K562 (cell line): Measurements from ENCODE around the gene SIRT4. TPM values are rescaled to one million over a fixed set of nuclear protein-coding genes. Genes with fewer than 3 reads are reported as not detected.

Experiments
- ATAC-seq: fragments of 200-7000 bp; cut with Tn5 transposase; 3 replicates; pipeline ENCODE4 v1.9.1; 2020; ENCODE audit warnings: moderate library complexity
- BruUV-seq: library from RNA; stranded (reverse); fragments of 400-500 nt; replicated peaks from 2 replicates; lab custom pipeline; 2021; lab: Mats Ljungman, UMichigan
- CTCF ChIA-PET: fragments of 300-600 bp; formaldehyde crosslinking; extraction: SDS; loops from one replicate; lab custom pipeline; 2021; ENCODE audit warnings: low intra/inter-chr PET ratio; lab: Yijun Ruan, JAX
- POLR2A ChIA-PET: fragments of 300-600, 350-650 bp; sonication (Branson Sonifier 250); formaldehyde crosslinking; extraction: SDS; loops from one replicate; lab custom pipeline; 2021; ENCODE audit warnings: antibody characterized with exemption, inconsistent platforms; lab: Yijun Ruan, JAX
- DNase-seq, 4 experiments: peaks; one replicate each; pipeline versions ENCODE4 v3.0.0 to v3.0.0-alpha.2; 2011 to 2018; ENCODE audit warnings: low spot score in 3 of 4, mixed read lengths in 3 of 4; ENCODE audit errors: extremely low read depth in 1 of 4
- FAIRE-seq: peaks from 2 replicates; lab custom pipeline; 2011; peaks lifted over from hg19 to GRCh38; lab: Jason Lieb, UNC
- H2AFZ ChIP-seq: 2 replicates; pipeline ENCODE4 v1.6.0; 2011; ENCODE audit warnings: low read depth, low read length, control low read depth, inconsistent platforms
- H3K27ac ChIP-seq: fragments of 200-600 bp; 3 replicates; pipeline ENCODE4 v1.8.0; 2011; ENCODE audit warnings: low read depth, mild to moderate bottlenecking, control low read depth, inconsistent platforms, low read length, moderate library complexity, mixed read lengths; ENCODE audit errors: extremely low read depth
- H3K27me3 ChIP-seq, 2 experiments: fragments of 300-600 bp in 1 of 2; 2 replicates in 1 of 2; 3 replicates in 1 of 2; pipeline versions ENCODE4 v1.6.0 to v1.8.0; 2011; ENCODE audit warnings: inconsistent platforms in 2 of 2, low read length in 2 of 2, mild to moderate bottlenecking in 1 of 2, mixed read lengths in 1 of 2, moderate library complexity in 1 of 2; ENCODE audit not compliant: control insufficient read depth in 2 of 2, insufficient read depth in 2 of 2
- H3K36me3 ChIP-seq: fragments of 300-600 bp; 3 replicates; pipeline ENCODE4 v1.8.0; 2011; ENCODE audit warnings: mild to moderate bottlenecking, low read length, inconsistent platforms; ENCODE audit not compliant: control insufficient read depth, insufficient read depth
- H3K4me1 ChIP-seq, 2 experiments: fragments of 200-600 bp in 1 of 2; replicated peaks in 1 of 2; 2 replicates in 1 of 2; 3 replicates in 1 of 2; pipeline versions ENCODE4 v1.5.1 to v1.8.0; 2011; ENCODE audit warnings: inconsistent platforms in 2 of 2, low read length in 2 of 2, mild to moderate bottlenecking in 1 of 2, mixed read lengths in 1 of 2, moderate library complexity in 1 of 2; ENCODE audit not compliant: control insufficient read depth in 2 of 2, insufficient read depth in 2 of 2
- H3K4me2 ChIP-seq: 2 replicates; pipeline ENCODE4 v1.6.1; 2011; ENCODE audit warnings: low read length, control low read depth, inconsistent platforms, mixed read lengths; ENCODE audit not compliant: insufficient read depth
- H3K4me3 ChIP-seq: fragments of 200-600 bp; sonication (generic), shearing (Covaris generic); 2 replicates; pipeline ENCODE4 v1.5.1; 2016; ENCODE audit warnings: control low read depth, inconsistent platforms
- H3K79me2 ChIP-seq: fragments of 200-600 bp; 3 replicates; pipeline ENCODE4 v1.8.0; 2011; ENCODE audit warnings: low read length, inconsistent platforms; ENCODE audit not compliant: control insufficient read depth, insufficient read depth
- H3K9ac ChIP-seq, 2 experiments: 2 replicates each; pipeline versions ENCODE4 v1.6.0 to v1.6.1; 2011; ENCODE audit warnings: low read depth in 2 of 2, low read length in 2 of 2, control low read depth in 1 of 2, inconsistent platforms in 1 of 2, mild to moderate bottlenecking in 1 of 2, mixed read lengths in 1 of 2; ENCODE audit not compliant: insufficient read depth in 1 of 2
- H3K9me1 ChIP-seq: one replicate; pipeline ENCODE4 v1.6.0; 2011; ENCODE audit warnings: inconsistent platforms, mild to moderate bottlenecking, low read length, moderate library complexity; ENCODE audit not compliant: control insufficient read depth, insufficient read depth
- H3K9me3 ChIP-seq: replicated peaks from 2 replicates; pipeline ENCODE4 v1.5.1; 2011; ENCODE audit warnings: low read depth, low read length, inconsistent platforms; ENCODE audit not compliant: control insufficient read depth, insufficient read depth
- H4K20me1 ChIP-seq: replicated peaks from 2 replicates; pipeline ENCODE4 v1.6.1; 2011; ENCODE audit warnings: low read length, inconsistent platforms, mixed read lengths; ENCODE audit not compliant: control insufficient read depth, insufficient read depth
- ARHGAP35 ChIP-seq: fragments of 450-650 bp; IDR thresholded peaks from 2 replicates; pipeline ENCODE4 v1.6.1; 2018; ENCODE audit not compliant: partially characterized antibody
- BCL6 ChIP-seq: fragments of 250-450 bp; sonication (Bioruptor Pico); IDR thresholded peaks from 2 replicates; pipeline ENCODE4 v1.4.0; 2020
- GABPB2 ChIP-seq: fragments of 250-450 bp; sonication (Bioruptor Pico); conservative IDR thresholded peaks from 2 replicates; pipeline ENCODE4 v1.5.1; 2021; ENCODE audit warnings: mild to moderate bottlenecking
- HDAC8 ChIP-seq: fragments of 450-650 bp; IDR thresholded peaks from 2 replicates; pipeline ENCODE4 v1.6.1; 2016; ENCODE audit warnings: mild to moderate bottlenecking, missing genetic modification characterization, moderate library complexity, missing compliant biosample characterization
- KLF13 ChIP-seq: fragments of 450-650 bp; IDR thresholded peaks from 2 replicates; pipeline ENCODE4 v1.6.1; 2016; ENCODE audit warnings: missing genetic modification characterization, low read depth, mild to moderate bottlenecking, missing compliant biosample characterization, moderate library complexity, borderline replicate concordance
- POLR2A ChIP-seq: fragments of 450-650 bp; conservative IDR thresholded peaks from 2 replicates; pipeline ENCODE4 v1.6.1; 2016
- RBFOX2 ChIP-seq: fragments of 200-400 bp; formaldehyde crosslinking; IDR thresholded peaks from 2 replicates; pipeline ENCODE4 v1.6.1; 2017; ENCODE audit warnings: low read depth, mild to moderate bottlenecking, low read length, moderate library complexity
- ZNF12 ChIP-seq: sonication (generic); formaldehyde crosslinking; IDR thresholded peaks from 2 replicates; pipeline ENCODE4 v1.4.0; 2020; ENCODE audit warnings: mild to moderate bottlenecking, missing genetic modification reagents
- ZNF133 ChIP-seq: fragments of 250-450 bp; sonication (Bioruptor Pico); IDR thresholded peaks from 2 replicates; pipeline ENCODE4 v1.4.0; 2020; ENCODE audit warnings: mild to moderate bottlenecking
- ZNF41 ChIP-seq: fragments of 250-450 bp; sonication (Bioruptor Pico); conservative IDR thresholded peaks from 2 replicates; pipeline ENCODE4 v1.4.0; 2020; ENCODE audit warnings: mild to moderate bottlenecking
- WGBS: fragments of 100-300 bp; shearing (Covaris generic); methylation state at CpG from one replicate; pipeline ENCODE4 v1.1.6; 2016; ENCODE audit warnings: low coverage, mixed read lengths; ENCODE audit not compliant: insufficient coverage; ENCODE audit errors: missing lambda C conversion rate; 5-methylcytosine and 5-hydroxymethylcytosine counted together
- in situ Hi-C: fragments of 300-500 bp; cut with MboI; formaldehyde crosslinking; loops from 4 replicates; pipeline ENCODE4 v1.15.0; 2018; ENCODE audit warnings: inconsistent platforms, mixed read lengths
- intact Hi-C: fragments of 100-400 bp; cut with micrococcal nuclease; formaldehyde crosslinking; loops from 2 replicates; pipeline ENCODE4 v1.14.2; 2022
- polyA plus RNA-seq, 8 experiments: library from polyadenylated mRNA; depleted of rRNA in 4 of 8; stranded (reverse) in 5 of 8; unstranded in 3 of 8; fragments of >200 nt; fragmentation: Nextera tagmentation in 2 of 8; fragmentation: Illumina TruSeq in 1 of 8; extraction: Ambion mirVana in 2 of 8; extraction: Trizol in 1 of 8; gene quantifications; 2 replicates each; pipeline versions ENCODE4 v1.2.1 to v1.2.3, GENCODE V29; 2011 to 2014; ENCODE audit warnings: inconsistent platforms in 1 of 8, missing spikeins in 1 of 8
- total RNA-seq, 7 experiments: library from RNA; depleted of rRNA in 6 of 7; stranded (reverse); fragments of >200 nt in 6 of 7; fragmentation: Illumina TruSeq in 2 of 7; extraction: Trizol in 2 of 7; gene quantifications; 2 replicates each; pipeline versions ENCODE4 v1.2.1 to v1.2.3, GENCODE V29; 2011 to 2021; ENCODE audit warnings: low replicate concordance in 1 of 7
- TF ChIP-seq, protein P1 (sequence below): sonication (generic); formaldehyde crosslinking; IDR thresholded peaks from 2 replicates; pipeline ENCODE4 v1.8.0; 2023; ENCODE audit warnings: mild to moderate bottlenecking, missing genetic modification reagents

The SIRT4 gene
- total and polyA plus RNA-seq, 9 of the 15 experiments (the other 6 are each of a cell fraction or from before 2014, with no cell fraction given), result 0.86 to 5.2 (median 2.4) TPM

DNA sequence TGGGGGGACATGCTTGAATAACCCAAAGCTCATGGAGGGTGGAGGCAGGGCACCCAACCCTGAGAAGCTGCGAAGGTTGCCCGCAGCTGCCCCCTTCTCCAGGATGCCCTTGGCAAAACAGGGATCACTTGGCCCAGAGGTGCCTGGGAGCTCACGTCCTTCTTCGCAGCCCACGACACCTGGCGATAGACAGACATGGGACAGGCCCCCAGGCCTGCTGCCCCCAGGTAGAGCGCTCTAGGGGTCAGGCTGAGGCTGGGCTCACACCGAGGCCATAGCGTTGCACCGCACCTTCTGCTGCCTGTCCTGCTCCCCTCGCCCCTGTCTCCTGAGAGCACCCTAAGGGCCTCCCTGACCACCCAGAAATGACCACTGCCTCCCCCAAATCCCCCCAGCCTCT lies 45.6 kb downstream of the SIRT4 start:
- H3K9ac ChIP-seq, result no peak overlapping the region
- POLR2A ChIA-PET, result interaction anchor here (0.7 to 3.3 kb wide), 3 partner anchors 34 to 109 kb away, joined by 3 to 10 read pairs (median 3); partner anchors contain the start of gene RNU4-2
- H3K4me1 ChIP-seq, result peaks cover 0 to 8% of the 10 kb centered on the region in 2 experiments; a peak in 1 of 5 replicates
- 7% methylated on average over 10 of the region's 11 CpGs for WGBS
- H3K4me3 ChIP-seq, result no peak overlapping the region
- no peaks in the 10 kb centered on the region for H3K79me2 ChIP-seq
- no TSS peak for BruUV-seq
- H3K27me3 ChIP-seq, result peaks cover 21 to 45% of the 10 kb centered on the region in 2 experiments; a peak in 4 of 5 replicates
- H3K9me1 ChIP-seq, result no peaks in the 10 kb centered on the region
- ATAC-seq (0 out of 3 replicates have a peak, but pooled peaks have one; percentile 20), FAIRE-seq (no peak), DNase-seq (no peak)
- no peaks in the 10 kb centered on the region for H3K36me3 ChIP-seq
- H3K27ac ChIP-seq, result no peak overlapping the region
- in situ Hi-C loops (loop anchor here (25.0 kb wide), 1 partner anchor 315 kb away; no protein-coding TSS in a partner anchor), intact Hi-C loops (no loop called here)
- no peak overlapping the region for H3K4me2 ChIP-seq
- no peak overlapping the region for H2AFZ ChIP-seq
- no peaks in the 10 kb centered on the region; the same call in 1 of the 2 replicates for H4K20me1 ChIP-seq
- no peak for TF ChIP-seq ZNF41
- no peak for TF ChIP-seq BCL6 (CRISPR knock-in tag)
- TF ChIP-seq, protein P1, sequence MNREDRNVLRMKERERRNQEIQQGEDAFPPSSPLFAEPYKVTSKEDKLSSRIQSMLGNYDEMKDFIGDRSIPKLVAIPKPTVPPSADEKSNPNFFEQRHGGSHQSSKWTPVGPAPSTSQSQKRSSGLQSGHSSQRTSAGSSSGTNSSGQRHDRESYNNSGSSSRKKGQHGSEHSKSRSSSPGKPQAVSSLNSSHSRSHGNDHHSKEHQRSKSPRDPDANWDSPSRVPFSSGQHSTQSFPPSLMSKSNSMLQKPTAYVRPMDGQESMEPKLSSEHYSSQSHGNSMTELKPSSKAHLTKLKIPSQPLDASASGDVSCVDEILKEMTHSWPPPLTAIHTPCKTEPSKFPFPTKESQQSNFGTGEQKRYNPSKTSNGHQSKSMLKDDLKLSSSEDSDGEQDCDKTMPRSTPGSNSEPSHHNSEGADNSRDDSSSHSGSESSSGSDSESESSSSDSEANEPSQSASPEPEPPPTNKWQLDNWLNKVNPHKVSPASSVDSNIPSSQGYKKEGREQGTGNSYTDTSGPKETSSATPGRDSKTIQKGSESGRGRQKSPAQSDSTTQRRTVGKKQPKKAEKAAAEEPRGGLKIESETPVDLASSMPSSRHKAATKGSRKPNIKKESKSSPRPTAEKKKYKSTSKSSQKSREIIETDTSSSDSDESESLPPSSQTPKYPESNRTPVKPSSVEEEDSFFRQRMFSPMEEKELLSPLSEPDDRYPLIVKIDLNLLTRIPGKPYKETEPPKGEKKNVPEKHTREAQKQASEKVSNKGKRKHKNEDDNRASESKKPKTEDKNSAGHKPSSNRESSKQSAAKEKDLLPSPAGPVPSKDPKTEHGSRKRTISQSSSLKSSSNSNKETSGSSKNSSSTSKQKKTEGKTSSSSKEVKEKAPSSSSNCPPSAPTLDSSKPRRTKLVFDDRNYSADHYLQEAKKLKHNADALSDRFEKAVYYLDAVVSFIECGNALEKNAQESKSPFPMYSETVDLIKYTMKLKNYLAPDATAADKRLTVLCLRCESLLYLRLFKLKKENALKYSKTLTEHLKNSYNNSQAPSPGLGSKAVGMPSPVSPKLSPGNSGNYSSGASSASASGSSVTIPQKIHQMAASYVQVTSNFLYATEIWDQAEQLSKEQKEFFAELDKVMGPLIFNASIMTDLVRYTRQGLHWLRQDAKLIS (CRISPR knock-in tag), result no peak
- no peak for TF ChIP-seq HDAC8 (tag)
- no peak for TF ChIP-seq ZNF133 (CRISPR knock-in tag)
- no peak for TF ChIP-seq ARHGAP35
- no peak for TF ChIP-seq RBFOX2
- no peak for TF ChIP-seq GABPB2 (CRISPR knock-in tag)
- TF ChIP-seq POLR2A, result no peak
- no peak for TF ChIP-seq ZNF12 (CRISPR knock-in tag)
- no peak for TF ChIP-seq KLF13
- no peaks in the 10 kb centered on the region for H3K9me3 ChIP-seq
- CTCF ChIA-PET, result interaction anchor here (0.7 kb wide), 1 partner anchor 9 kb away, joined by 3 read pairs; no protein-coding TSS in a partner anchor
